NOMO-1 treated with DMSO at 0.1 percent for 48 hours (cell line): ENCODE data around the gene PRKRA.
A peak's percentile ranks its signal among the peaks of the same experiment; 100 is the strongest.
"Not testable (repeated sequence)": the region's sequence is repeated elsewhere in the genome, so short reads cannot be mapped to it uniquely, and the experiment has no call there.

Experiments
- DNase-seq: peaks from one replicate; lab custom pipeline; 2025; ENCODE audit not compliant: unreplicated experiment; lab: John Stamatoyannopoulos, UW

PRKRA gene

DNA sequence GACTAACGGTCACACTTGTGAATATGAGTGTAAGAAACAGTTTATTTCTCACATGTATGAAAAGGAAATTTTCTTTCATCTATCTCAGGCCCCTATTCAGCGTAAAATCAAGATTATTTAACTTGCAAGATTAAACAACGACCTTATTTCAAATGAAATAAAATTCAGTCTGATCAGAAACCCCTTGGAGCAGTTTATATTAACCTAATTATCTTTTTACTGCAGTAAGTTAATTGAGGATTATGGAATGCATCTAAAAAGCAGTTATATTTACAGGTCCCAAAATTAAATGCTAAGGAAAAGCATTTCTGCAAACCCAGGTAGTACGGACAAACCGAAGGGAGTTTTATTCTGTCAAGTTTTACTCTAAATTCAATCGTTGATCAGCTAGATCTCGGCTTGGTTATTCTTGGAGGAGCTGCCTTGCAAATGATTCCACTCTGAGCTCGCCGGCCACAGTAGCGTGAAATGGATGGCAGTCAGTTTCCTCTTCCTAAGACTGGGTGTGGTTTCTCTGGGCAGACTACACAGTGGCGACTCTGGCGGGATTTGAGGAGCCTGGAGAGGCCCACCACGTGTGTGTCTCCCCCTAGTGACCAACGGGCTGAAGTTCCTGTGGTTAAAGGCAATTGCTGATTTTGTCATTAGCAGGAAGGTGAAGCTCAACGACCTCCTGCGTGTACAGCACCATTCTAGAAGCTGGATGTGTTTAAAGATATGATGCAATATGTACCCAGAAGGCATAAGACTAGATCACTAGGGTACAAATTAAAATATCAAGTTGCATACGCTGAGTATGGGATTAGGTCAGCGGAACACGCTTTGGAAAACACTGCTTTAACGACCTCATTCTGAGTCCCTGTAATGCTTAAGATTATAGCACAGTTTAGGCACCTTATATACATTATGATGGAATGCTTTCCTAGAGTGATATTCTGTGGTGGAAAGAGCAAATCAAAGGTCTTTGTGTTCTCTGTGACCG, 36.4 kb downstream of the PRKRA start:
- peak; percentile 97 for DNase-seq

DNA sequence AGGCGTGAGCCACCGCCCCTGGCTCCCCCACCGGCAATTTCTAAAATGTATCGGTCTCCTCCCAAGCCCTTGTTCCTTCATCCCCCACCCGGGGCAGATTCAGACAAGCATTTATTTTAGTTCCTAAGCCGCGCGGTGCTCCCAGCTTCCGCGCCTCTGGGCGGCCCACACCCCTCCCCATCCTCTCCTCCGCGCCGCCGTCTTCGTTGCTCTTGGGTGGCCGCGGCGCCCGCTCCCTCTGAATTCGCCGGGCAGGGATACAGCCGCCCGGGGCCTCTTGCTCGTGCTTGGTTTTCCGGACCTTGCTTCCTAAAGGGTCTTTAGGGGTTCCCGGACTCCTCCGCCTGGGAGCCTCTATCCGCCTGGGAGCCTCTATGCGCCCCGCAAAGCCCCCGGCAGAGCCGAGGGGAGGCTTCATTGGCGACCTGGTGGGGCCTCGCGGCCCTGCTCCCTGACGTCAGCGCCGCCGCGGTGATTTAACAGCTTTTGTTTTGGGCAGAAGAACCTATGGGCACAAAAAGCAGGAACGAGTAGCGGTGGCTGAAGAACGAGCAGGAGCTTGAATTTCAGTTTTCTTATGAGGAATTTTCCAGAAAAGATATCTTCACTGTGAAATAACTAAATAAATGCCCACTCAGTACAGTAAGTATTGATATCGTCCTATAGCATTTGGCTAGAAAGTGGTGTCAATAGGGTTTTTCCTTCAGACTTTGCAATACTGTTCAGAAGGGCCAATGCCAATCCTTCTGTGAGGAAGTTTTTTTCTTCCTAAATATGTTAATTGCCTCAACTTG, 37.3 kb downstream of the PRKRA start:
- peak; percentile 77 for DNase-seq

DNA sequence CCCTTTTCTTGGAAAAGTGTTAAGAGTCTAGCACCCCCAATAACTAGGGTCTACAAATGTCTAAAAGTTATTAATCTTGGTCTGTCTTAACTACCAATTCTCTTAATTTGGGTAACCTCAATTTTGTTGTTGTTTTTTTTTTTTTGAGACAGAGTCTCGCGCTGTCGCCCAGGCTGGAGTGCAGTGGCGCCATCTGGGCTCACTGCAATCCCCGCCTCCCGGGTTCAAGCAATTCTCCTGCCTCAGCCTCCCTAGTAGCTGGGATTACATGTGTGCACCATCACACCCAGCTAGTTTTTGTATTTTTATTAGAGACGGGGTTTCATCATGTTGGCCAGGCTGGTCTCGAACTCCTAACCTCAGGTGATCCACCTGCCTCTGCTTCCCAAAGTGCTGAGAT, 38.5 kb downstream of the PRKRA start:
- DNase-seq: not testable (repeated sequence)

DNA sequence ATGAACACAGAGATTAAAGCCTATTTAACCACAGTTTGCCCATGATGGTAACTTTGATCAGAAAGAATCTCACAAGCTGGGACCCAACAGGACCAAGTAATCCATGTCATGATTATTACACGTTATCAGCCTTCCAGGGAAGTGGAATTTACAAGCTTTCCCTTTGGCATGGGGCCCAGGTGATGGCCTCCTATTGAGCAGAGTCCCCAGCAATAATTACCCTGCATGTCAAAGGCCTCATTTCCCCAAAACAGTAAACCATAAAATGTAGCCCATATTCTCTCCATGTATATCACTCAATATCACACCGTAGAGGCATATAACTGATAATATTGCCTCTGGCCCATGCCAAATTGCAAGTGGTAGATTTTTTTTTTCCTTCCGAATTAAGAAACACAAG, 38.9 kb downstream of the PRKRA start:
- no peak for DNase-seq

DNA sequence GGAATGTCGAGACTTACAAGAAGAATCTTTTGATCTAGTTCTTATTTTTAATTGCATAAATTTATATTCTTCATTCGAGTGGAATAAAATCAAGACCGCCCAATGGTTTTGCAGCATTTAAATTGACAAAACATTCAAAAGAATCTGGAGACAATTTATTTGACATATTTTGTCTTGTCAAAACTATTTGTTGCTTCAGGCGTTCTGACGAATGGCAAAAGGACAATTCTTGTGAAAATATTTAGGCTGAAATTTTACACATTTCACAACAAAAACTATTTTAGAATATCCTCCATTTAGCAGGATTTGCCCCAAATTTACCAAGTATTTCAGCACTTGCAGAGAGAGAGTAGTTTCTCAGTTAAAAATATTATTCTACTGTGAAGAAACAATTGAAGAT, 41.7 kb downstream of the PRKRA start:
- DNase-seq: no peak

DNA sequence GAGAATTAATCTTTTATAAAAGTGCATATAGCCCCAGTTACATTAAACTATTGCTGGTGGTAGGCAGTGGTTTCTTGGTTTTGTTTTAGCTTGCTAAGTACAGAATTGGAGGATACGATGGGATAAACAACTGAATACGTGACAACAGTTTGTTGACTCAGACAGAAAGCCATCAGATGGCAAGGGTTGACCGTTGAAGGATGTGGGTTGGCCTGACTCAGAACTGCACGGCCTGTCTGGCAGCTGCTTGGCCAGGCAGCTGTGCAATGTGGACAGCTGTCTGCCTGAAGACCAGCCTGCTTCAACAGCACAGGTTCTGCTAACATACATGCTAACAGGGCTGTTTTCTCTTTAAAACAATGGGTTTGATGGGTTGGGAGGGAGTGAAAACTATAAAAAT, 46.6 kb downstream of the PRKRA start:
- peak; percentile 59 for DNase-seq

DNA sequence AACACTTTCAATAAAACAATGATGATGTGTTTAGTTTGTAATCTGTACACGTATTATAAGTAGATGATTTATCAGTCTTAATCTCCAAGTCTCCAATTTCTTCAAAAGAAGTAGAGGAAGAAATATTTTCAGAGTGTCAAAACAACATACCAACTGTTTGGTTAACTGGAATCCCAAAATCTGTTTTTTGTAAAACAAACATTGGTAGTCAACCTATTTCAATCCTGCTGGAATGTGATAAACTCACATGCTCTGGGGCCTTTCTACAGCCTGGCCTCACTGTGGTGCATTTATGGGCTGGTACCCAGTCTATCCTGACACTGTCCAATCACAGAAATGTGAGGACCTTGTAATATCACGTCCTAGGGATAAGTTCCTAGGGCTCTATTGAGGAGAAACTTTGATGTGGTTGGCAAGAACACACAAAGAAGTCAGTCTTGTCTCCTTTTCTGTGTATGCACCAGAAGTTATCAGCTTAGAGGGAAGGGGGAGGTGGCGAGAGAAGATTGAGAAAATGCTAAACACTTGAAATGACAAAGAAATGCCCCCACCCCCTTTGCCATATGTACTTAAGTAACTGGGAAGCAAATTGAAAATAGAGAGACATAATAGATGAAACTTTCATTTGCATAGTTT, 47.2 kb downstream of the PRKRA start:
- DNase-seq: no peak

DNA sequence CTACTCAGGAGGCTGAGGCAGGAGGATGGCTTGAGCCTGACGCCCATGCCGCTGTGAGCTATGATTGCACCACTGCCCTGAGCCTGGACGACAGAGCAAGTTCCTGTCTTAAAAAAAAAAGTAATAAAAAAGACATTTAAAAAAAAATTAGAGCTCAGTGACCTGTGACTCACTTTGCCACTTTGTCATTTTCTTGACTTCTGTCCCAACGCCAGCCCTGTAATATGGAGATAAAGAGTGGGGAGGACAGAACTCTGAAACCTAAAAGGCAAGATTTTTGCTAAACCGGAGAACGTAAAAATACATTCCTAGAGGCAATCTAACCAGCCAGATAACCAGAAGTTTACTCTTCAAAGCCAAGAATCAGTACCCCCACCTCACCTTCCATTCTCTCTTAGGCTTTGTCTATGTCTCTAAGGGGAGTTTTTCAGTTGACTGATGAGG, 49.0 kb downstream of the PRKRA start:
- DNase-seq: peak; percentile 25

DNA sequence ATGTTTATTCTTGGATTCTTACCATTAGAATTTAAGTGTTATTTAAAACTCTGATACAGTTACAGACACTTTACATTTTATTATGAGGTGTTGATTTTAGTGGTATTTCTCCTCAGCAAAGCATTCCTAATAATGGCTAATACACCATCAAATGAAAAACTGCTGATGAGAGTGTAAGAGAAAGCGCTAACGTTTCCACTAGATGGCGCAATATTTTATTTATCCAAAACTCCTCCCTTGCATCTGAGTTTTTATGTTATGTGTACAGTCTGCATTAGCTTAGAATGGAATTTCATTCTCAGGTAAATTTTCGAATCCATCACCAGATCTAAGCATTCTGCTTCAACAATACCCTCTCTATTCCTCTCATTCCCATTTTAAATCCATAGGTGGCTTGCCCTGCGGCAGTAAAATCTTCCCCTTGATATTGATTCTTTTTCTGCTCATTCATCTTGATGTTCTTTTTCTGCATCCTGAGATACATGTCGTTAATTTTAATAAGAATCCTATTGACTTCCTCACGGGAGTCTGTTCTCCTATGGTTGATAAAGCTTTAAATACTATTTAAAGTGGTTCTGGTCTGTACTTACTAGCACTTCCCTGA, 53.9 kb downstream of the PRKRA start:
- DNase-seq: peak; percentile 19

DNA sequence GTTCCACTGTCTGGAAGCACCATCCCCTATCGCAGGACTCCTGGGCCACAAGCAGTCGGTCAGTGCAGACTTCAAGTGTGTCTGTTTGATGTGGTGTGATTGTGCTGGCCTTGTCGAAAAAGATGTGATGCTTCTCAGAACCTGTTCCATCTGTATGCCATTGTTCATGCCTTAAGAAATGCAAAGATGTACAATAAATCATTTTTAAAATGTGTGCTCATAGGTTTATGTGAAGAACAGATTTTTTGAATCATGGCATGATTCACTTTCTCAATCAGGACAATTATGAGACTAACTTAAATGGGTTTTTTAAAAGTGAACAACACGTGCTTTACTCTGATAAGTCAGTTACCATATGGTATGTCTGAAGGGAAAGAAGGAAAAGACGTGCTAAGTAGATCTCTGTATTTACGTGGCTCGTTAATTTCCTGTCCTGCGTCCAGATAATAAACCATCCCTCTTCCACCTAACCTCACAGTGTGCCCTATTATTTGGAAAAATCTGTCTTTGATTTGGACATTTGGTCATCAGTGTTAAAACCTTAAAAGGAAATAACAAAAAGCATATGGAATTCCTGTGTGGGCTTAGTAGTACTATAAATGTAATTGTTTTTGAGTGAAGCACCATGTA, 54.9 kb downstream of the PRKRA start:
- no peak for DNase-seq

DNA sequence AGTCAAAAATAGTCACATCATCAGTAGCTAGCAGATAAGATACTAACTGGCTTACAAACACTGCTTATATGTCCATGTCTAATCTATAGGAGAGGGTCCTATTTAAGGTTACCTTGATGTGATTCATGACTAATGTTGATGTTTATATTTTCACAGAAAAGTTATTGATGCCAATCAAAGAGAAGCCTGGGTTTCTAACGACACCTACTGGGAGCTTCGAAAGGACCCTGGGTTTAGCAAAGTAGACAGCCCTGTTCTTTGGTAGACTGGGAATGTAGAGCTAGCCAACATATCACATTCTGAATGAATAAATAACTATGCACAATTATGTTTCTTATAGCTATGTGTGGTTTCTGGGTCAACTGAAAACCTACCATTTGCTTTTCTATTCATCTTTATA, 55.7 kb downstream of the PRKRA start:
- DNase-seq: no peak

DNA sequence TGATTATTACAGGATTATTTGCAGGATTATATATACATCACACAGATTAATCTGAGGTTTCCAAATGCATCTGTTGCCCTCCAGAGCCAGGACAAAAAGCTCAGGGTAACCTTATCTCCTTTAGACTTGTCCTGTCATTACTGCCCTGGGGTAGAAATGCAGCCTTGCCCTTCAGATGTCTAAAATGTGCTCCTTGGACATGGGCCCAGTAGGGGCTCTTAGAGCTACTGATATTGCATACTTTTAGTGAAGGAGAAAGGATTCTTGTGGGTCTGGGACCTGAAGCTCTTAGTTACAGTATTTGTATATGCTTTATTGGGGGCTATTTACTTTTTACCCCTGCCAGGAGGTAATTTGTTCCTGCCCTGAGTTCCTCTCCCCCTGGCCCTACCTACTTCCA, 56.1 kb downstream of the PRKRA start:
- no peak for DNase-seq

DNA sequence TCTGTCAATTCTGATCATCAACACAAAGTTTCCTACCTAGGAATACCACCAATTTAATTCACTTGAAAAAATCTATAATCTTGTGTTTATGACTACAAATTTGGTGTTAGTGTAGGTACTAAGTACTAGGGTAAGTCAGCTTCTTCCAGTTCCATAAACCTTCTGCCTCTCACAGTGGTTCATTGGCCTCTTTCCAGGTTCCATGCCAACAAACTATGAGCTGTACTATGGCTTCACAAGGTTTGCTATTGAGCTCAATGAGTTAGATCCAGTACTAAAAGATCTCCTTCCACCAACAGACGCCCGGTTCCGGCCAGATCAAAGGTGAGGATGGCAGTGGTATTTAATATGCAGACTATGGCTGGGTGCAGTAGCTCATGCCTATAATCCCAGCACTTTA, 58.8 kb downstream of the PRKRA start:
- DNase-seq: no peak

DNA sequence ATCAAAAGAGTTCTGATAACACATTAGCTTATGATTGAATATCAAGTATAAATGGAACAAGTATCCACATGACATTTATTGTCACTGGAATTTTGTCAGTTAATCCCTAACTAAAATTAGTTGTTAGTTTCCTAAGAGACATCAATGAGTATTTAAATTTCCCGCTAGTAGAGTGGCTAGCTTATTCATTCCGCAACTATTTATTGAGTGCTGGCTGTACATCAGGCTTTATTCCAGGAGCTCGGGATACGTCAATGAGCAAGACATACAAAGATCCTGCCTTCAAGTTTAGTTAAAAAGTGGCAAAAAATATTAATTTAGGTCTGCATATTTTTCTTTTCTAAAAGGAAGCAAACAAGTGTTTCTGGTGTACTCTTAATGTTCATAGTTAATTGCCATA, 59.3 kb downstream of the PRKRA start:
- no peak for DNase-seq

DNA sequence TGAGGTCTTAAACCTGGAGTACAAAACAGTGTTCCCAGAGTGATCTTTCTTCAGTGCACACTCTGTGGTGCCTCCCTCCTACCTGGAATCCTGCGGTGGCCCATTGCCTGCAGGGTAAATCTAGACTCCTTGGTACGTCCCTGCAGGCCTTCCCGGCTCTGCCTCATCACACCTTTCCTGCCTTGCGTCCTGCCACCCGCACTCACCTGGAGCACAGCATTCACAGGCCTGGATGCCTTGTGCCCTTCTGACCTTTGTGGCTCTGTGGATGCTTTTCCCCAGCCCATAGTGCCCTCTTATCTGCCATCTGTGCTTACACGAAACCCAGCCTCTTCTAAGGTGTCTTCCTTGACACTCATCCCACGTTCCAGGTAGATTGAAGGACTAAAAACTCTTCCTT, 62.7 kb downstream of the PRKRA start:
- no peak for DNase-seq

DNA sequence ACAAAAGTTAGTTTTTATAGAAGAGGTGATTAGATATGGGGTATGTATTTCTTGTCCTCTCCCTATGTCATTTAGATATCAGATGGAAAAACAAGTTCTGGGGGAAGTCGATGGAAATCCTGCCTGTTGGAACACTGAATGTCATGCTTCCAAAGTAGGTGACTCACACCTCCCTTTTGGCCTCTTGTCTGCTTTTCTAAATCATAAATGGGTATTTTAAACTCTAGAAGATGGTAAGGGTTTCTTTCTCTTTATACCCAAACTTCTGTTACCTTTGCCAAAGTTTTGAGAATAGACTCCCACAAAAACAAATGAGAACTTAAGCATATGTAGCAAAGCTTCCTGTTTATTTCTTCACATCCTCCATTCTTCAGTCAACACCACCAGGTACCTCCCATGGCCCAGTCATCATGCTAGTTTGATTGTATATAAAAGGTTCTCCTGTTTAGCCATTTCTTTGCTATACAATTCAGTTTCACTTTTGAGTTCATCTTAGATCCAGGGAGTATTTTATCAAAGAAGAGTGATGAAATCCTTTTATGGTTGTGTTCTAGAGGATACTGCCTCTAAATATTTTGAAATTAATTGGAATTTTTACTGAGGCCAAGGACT, 63.9 kb downstream of the PRKRA start:
- no peak for DNase-seq

DNA sequence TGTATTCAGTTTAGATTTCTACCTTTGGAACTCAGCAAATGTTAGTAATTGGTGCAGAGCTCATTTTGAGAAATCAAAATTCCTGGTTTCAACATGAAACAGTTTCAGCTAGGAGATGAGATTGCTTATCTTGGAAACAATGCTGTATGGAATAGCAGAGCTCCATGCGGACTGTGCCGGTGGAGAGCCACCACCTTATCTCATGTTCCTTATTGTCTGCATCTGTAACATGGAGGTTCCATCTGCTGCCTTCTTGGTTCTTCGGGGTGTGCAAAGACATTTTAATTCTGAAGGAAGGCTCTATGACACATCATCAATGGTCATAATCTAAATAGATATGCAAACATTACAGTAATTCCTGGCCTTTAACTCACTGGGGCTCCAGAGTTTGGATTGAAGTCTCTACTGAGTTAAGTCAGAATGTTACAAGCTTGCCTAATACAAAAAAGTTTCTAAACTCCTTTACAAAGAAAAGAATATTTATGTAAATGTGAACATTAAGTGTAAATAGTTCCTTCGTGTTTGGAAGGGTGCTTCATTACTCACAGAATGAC, 65.3 kb downstream of the PRKRA start:
- DNase-seq: no peak

DNA sequence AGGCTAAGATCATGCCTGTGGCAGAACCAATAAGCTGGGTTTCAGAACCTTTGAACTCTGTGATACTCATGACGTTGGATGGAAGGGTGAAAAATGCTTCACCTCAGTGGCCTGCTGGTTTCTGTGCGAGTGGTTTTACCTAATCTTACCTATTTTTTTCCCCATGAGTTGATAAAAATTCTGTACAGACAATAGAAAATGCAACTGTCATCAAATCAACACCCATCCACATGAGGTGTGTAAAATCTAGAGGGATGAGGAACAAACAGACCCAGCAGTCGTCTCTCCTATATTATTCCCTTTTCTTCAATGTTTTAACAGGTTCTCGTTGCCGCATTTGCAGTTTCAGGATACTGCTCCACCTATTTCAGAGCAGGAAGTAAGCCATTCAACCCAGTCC, 67.3 kb downstream of the PRKRA start:
- DNase-seq: no peak
